HL-60/S4 treated with phorbol 12-myristate 13-acetate at 8.2 ng/mL for 4 days and 3 days (cell line): ENCODE data around the gene CDH23.

Experiments used
- in situ Hi-C: fragments of 300-500 bp; cut with MboI; formaldehyde crosslinking; loops from 2 replicates; pipeline ENCODE4 v1.15.0; 2022; ENCODE audit warnings: low sequenced_read_pairs

The CDH23 gene

DNA sequence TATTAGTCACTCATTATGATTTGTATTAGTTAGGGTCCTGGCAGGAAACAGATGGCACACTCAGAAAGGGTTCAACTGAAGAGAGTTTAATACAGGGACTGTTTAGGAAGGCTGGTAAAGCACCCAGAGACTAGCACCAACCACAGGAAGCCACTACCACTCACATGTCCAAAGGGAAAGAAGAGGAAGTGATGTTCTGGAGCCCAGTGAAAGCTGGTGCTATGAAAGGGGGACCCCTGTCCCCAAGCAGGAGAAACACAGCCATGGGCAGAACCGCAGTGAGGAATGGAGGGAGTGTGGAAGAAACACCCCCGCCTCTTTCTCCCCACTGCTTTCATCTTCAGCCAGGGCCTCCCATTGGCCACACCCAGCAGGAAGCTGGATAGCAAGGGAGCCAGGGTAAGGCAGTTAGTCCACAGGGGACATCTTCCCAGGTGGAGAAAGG lies 379.8 kb downstream of the CDH23 start:
- in situ Hi-C loops: no loop called here

- in situ Hi-C loops: no loop called here
These were observed 380.7 kb downstream of the CDH23 start for GRCh38 chr10:71777213-71777985.

DNA sequence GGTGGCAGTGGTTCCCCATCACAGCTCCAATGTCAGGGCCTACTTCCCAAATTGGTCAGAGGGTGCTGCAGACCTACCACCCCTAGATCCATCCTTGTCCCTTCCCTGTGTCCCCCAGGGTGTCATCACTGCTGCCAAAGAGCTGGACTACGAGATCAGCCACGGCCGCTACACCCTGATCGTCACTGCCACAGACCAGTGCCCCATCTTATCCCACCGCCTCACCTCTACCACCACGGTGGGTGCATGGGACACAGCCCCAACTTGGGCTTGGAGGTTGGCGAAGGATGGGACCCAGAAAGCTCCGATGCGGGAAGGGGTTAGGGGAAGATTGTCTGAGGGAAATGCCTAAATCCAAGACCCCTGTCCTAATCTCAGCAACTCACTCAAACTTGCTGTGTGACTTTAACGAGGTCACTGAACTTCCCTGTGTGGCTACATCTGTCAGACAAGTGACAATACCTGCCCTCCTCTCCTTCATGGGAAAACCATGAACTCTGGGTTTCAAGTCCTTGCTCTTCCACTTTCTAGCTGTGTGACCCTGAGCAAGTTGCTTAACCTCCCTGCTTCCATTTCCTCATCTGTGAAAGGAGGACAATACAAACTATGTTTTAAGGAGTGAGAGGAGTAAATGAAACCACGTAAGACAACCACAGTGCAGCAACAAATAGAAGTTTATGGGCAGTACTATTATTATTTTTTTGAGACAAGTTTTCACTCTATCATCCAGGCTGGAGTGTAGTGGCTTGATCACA lies 381.5 kb downstream of the CDH23 start:
- in situ Hi-C loops: no loop called here

- in situ Hi-C loops: no loop called here
These were observed 382.9 kb downstream of the CDH23 start for GRCh38 chr10:71779641-71780040.

- in situ Hi-C loops: no loop called here
These were observed 383.4 kb downstream of the CDH23 start for GRCh38 chr10:71780156-71780555.

GRCh38 chr10:71780719-71781118 lies 384.0 kb downstream of the CDH23 start:
- in situ Hi-C loops: no loop called here

DNA sequence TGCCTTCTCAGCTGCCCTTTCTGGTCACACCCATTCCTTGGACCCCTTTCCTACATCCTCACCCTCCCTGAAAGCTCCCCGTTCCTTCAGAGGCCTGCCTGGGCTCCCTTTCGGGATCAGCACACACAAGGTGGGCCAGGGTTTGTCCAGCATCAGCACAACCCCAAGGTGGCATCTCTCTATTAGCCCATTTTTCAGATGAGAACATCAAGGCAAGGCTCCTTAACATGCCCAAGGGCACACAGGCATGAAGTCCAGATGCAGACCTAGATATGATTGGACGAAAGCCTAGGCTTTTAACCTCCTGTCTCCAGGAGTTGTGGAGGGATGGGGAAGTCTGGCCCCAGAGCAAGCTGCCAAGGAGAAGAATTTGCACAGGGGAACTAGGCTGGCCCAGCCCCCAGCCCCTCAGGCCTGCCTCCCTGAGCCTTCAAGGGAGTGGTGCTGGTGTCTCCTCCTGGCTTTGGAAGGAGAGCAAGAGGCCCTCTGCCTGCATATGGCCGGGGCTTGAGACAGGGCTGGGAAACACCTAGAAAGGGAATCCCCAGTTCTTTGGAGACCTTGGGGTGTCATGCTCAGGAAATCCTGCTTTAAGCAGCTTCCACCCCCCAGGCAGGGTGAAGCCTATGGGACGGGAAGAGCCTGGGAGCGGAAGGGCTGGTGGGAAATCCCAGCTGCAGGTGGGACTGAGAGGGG lies 385.6 kb downstream of the CDH23 start:
- in situ Hi-C loops: no loop called here

- in situ Hi-C loops: no loop called here
These were observed 386.3 kb downstream of the CDH23 start for GRCh38 chr10:71782917-71783490.

GRCh38 chr10:71783917-71784678 lies 387.4 kb downstream of the CDH23 start:
- in situ Hi-C loops: no loop called here

GRCh38 chr10:71784679-71785272 lies 388.1 kb downstream of the CDH23 start:
- in situ Hi-C loops: no loop called here

GRCh38 chr10:71788954-71789353 lies 392.2 kb downstream of the CDH23 start:
- in situ Hi-C loops: no loop called here

DNA sequence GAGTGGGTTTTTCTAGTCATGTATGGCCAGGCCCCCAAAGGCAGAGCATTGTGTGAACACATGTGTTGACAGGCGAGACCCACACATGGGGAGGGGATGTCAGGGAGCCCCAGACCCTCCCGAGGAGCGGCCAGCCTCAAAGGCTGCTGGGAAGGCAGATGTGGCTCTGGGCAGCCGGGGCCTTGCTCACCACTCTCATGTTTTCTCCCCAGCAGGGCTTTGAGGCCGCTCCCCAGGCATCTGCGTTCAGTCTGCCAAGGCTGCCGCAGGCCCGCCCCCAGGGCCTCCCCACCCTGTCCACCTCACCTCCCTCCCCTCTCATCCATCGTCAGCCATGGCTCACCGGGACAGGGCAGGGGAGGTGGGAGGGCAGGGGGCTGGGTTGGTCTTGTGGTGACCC lies 393.2 kb downstream of the CDH23 start:
- in situ Hi-C loops: no loop called here

GRCh38 chr10:71790749-71791440 lies 394.2 kb downstream of the CDH23 start:
- in situ Hi-C loops: no loop called here

- in situ Hi-C loops: no loop called here
These were observed 398.5 kb downstream of the CDH23 start for GRCh38 chr10:71795248-71795647.

GRCh38 chr10:71796749-71797405 lies 400.2 kb downstream of the CDH23 start:
- in situ Hi-C loops: no loop called here

DNA sequence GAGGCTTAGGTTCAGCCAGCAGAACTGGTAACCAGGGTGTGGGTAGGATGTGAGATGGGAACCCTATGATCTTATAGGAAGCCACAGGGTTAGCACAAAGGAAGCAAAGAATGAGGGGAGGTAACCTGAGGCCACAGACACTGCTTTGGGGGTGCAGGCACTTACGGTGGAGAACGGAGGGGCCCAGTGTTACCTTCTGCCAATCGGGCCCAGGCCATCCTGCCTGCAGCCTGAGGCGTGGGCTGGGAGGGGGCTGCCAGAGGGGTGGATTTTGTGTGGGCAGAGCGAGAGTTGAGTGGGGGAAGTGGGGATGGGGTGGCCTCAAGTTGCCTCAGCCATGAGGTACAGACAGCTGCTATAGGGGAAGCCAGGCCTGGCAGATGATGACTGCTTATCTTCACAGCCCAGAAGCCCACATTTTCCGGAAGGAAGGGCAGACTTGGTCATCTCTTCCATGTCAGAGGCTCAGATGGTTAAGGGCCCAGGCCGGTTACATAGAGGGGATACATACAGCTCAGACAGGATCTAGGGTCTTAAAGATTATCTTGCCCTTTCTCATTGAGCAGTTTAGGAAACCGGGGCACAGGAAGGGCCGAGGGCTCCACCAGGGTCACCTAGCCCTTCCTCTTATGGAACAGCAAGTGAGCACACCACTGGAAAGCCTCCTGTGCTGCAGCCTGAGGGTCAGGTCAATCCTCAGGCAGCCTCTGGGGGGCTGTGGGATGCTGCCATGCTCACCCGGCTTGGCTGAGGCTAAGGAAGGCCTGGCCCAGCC lies 401.0 kb downstream of the CDH23 start:
- in situ Hi-C loops: no loop called here

DNA sequence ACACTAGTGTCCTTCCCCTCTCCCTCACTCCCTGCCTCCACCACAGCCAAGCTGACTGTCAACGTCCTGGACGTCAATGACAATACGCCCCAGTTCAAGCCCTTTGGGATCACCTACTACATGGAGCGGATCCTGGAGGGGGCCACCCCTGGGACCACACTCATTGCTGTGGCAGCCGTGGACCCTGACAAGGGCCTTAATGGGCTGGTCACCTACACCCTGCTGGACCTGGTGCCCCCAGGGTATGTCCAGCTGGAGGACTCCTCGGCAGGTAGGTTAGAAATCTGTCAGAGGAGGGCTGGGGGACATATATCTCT lies 401.5 kb downstream of the CDH23 start:
- in situ Hi-C loops: no loop called here

GRCh38 chr10:71799112-71799511 lies 402.4 kb downstream of the CDH23 start:
- in situ Hi-C loops: no loop called here
